ENCODE measurements around the gene LRTM1.

LRTM1 gene

DNA sequence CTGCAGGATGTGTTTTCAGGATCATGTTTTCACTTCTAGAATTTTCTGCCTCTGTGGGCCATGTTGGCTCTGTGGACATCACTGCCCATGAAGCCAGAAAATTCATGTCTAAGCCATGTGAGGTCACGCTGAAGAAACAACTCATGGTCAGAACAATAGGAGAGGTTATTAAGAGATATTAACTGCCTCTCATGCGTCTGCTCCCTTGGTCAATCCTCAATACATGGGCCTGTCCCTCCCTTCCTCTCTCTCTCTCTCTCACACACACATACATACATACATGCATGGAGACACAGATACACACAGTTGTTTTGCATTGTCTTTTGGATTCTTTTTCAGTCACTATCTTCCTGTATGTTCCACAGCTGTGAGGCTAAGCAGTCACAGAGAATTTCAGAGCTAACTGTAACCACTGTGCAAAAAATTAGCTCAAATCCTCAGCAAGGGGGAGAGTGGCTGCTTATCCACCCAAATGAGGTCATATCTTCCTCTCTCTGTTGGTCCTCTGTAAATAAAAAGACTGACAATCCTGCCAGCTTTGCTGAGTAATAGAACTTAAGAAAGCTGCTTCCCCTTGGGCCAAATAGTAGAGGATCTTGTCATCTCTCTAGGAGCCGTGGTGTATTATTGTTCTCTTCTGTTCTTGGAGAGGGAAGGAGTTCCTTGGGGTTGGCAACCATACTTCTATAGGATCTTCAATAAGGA, 45.6 kb downstream of the LRTM1 start:
- no peak overlapping the region for H3K27ac ChIP-seq (ENCODE audit: extremely low read depth, low read depth, low read length)
- H3K4me1 ChIP-seq (ENCODE audit: control insufficient read depth, insufficient read depth, low read length) = no peaks in the 10 kb centered on the region
- POLR2A ChIA-PET = no interaction called here
- CTCF ChIA-PET = interaction anchor here (0.5 kb wide), 1 partner anchor 1660 kb away, joined by 4 read pairs; no protein-coding TSS in a partner anchor
- H3K4me3 ChIP-seq (ENCODE audit: low read depth, low read length) = no peak overlapping the region
- no peak for TF ChIP-seq ZFP41 (tag by site-specific recombination; IDR thresholded peaks at IDR 0.05; ENCODE audit: borderline replicate concordance)
- peak; percentile 90 for TF ChIP-seq GLIS1 (tag by site-specific recombination; IDR thresholded peaks at IDR 0.05)
- H3K36me3 ChIP-seq (ENCODE audit: control insufficient read depth in 2 of 2, insufficient read depth in 1 of 2, low read length in 2 of 2) = no peaks in the 10 kb centered on the region
- H3K9me3 ChIP-seq (ENCODE audit: control insufficient read depth, insufficient read depth, low read depth, low read length) = no peaks in the 10 kb centered on the region

GRCh38 chr3:54878145-54878544, 49.7 kb downstream of the LRTM1 start:
- Histone ChIP-seq H3K4me1 (ENCODE audit: control insufficient read depth, insufficient read depth, low read length) (no peaks in the 10 kb centered on the region), H3K27ac (ENCODE audit: extremely low read depth, low read depth, low read length) (no peak overlapping the region), H3K9me3 (ENCODE audit: control insufficient read depth, insufficient read depth, low read depth, low read length) (no peaks in the 10 kb centered on the region), H3K36me3 (ENCODE audit: control insufficient read depth in 2 of 2, insufficient read depth in 1 of 2, low read length in 2 of 2) (no peaks in the 10 kb centered on the region), H3K4me3 (ENCODE audit: low read depth, low read length) (no peak overlapping the region)
- TF ChIP-seq GLI4 (tag by site-specific recombination; IDR thresholded peaks at IDR 0.05) (no peak), REST (tag by site-specific recombination; IDR thresholded peaks at IDR 0.05) (no peak), ZNF302 (tag by site-specific recombination; IDR thresholded peaks at IDR 0.05; ENCODE audit: low read depth) (no peak), GFI1B (tag by site-specific recombination; IDR thresholded peaks at IDR 0.05) (no peak), TCF7L2 (IDR thresholded peaks at IDR 0.05; ENCODE audit: borderline replicate concordance, low read depth, low read length) (peak; percentile 35; the same call in 1 of the 2 replicates), KLF9 (tag by site-specific recombination; IDR thresholded peaks at IDR 0.05; ENCODE audit: low read depth) (no peak)
- TF ChIP-seq, protein P1, sequence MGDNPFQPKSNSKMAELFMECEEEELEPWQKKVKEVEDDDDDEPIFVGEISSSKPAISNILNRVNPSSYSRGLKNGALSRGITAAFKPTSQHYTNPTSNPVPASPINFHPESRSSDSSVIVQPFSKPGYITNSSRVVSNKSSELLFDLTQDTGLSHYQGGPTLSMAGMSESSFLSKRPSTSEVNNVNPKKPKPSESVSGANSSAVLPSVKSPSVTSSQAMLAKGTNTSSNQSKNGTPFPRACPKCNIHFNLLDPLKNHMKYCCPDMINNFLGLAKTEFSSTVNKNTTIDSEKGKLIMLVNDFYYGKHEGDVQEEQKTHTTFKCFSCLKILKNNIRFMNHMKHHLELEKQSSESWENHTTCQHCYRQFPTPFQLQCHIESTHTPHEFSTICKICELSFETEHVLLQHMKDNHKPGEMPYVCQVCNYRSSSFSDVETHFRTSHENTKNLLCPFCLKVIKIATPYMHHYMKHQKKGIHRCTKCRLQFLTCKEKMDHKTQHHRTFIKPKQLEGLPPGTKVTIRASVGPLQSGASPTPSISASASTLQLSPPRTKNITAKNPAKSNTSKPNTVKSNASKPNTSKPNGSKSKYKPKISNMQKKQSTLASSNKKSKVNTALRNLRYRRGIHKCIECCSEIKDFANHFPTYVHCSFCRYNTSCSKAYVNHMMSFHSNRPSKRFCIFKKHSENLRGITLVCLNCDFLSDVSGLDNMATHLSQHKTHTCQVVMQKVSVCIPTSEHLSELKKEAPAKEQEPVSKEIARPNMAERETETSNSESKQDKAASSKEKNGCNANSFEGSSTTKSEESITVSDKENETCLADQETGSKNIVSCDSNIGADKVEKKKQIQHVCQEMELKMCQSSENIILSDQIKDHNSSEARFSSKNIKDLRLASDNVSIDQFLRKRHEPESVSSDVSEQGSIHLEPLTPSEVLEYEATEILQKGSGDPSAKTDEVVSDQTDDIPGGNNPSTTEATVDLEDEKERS (tag by site-specific recombination; IDR thresholded peaks at IDR 0.05) = no peak
- TF ChIP-seq, protein P2, sequence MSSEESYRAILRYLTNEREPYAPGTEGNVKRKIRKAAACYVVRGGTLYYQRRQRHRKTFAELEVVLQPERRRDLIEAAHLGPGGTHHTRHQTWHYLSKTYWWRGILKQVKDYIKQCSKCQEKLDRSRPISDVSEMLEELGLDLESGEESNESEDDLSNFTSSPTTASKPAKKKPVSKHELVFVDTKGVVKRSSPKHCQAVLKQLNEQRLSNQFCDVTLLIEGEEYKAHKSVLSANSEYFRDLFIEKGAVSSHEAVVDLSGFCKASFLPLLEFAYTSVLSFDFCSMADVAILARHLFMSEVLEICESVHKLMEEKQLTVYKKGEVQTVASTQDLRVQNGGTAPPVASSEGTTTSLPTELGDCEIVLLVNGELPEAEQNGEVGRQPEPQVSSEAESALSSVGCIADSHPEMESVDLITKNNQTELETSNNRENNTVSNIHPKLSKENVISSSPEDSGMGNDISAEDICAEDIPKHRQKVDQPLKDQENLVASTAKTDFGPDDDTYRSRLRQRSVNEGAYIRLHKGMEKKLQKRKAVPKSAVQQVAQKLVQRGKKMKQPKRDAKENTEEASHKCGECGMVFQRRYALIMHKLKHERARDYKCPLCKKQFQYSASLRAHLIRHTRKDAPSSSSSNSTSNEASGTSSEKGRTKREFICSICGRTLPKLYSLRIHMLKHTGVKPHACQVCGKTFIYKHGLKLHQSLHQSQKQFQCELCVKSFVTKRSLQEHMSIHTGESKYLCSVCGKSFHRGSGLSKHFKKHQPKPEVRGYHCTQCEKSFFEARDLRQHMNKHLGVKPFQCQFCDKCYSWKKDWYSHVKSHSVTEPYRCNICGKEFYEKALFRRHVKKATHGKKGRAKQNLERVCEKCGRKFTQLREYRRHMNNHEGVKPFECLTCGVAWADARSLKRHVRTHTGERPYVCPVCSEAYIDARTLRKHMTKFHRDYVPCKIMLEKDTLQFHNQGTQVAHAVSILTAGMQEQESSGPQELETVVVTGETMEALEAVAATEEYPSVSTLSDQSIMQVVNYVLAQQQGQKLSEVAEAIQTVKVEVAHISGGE (tag by site-specific recombination; conservative IDR thresholded peaks at IDR 0.05; ENCODE audit: low read depth) = no peak
- ChIA-PET POLR2A (no interaction called here), CTCF (interaction anchor here (0.7 kb wide), 1 partner anchor 732 kb away, joined by 3 read pairs; no protein-coding TSS in a partner anchor)
